GM12878 (cell line): ENCODE measurements around the gene MXD4.

Source experiments
- CHD2 ChIP-seq: IDR thresholded peaks from 2 replicates; pipeline ENCODE4 v1.6.1; 2011; ENCODE audit warnings: low read depth, low read length, improper control_type of control experiment, borderline replicate concordance
- CREB1 ChIP-seq: IDR thresholded peaks from 2 replicates; pipeline ENCODE4 v1.6.1; 2012; ENCODE audit warnings: low read depth, mild to moderate bottlenecking, inconsistent platforms
- HSF1 ChIP-seq: fragments of 150-350 bp; IDR thresholded peaks from 2 replicates; pipeline ENCODE4 v1.6.1; 2014; ENCODE audit warnings: mild to moderate bottlenecking, low read depth, low read length
- IKZF2 ChIP-seq, 2 experiments: fragments of 450-650 bp; IDR thresholded peaks; 2 replicates each; pipeline ENCODE4 v1.6.1; 2017; ENCODE audit warnings: mild to moderate bottlenecking in 2 of 2, moderate library complexity in 2 of 2
- JUNB ChIP-seq: IDR thresholded peaks from 2 replicates; pipeline ENCODE4 v1.6.1; 2016; ENCODE audit warnings: antibody characterized with exemption, mild to moderate bottlenecking
- POLR2A ChIP-seq: IDR thresholded peaks from 2 replicates; pipeline ENCODE4 v1.6.1; 2011; ENCODE audit warnings: low read depth, mild to moderate bottlenecking, low read length
- POLR2AphosphoS2 ChIP-seq: IDR thresholded peaks from 2 replicates; pipeline ENCODE4 v1.6.1; 2011; ENCODE audit warnings: low read depth, mild to moderate bottlenecking, low read length, improper control_type of control experiment, moderate library complexity
- TCF12 ChIP-seq: IDR thresholded peaks from 2 replicates; pipeline ENCODE4 v1.6.1; 2011; ENCODE audit warnings: low read depth, mild to moderate bottlenecking, low read length
- ZNF622 ChIP-seq: fragments of 450-650 bp; IDR thresholded peaks from 2 replicates; pipeline ENCODE4 v1.6.1; 2017; ENCODE audit warnings: mild to moderate bottlenecking, inconsistent platforms
- TF ChIP-seq, protein P1 (sequence below), 3 experiments: IDR thresholded peaks in 2 of 3; conservative IDR thresholded peaks in 1 of 3; 2 replicates each; pipeline ENCODE4 v1.5.1; 2011; ENCODE audit warnings: low read depth in 3 of 3, low read length in 3 of 3, mild to moderate bottlenecking in 3 of 3, control low read depth in 2 of 3, moderate library complexity in 2 of 3, inconsistent platforms in 1 of 3, mixed read lengths in 1 of 3; ENCODE audit not compliant: control insufficient read depth in 2 of 3, insufficient read depth in 1 of 3; ENCODE audit errors: extremely low read depth in 1 of 3
- TF ChIP-seq, protein P2 (sequence below): fragments of 450-650 bp; IDR thresholded peaks from 2 replicates; pipeline ENCODE4 v1.6.1; 2014; ENCODE audit warnings: mild to moderate bottlenecking

DNA sequence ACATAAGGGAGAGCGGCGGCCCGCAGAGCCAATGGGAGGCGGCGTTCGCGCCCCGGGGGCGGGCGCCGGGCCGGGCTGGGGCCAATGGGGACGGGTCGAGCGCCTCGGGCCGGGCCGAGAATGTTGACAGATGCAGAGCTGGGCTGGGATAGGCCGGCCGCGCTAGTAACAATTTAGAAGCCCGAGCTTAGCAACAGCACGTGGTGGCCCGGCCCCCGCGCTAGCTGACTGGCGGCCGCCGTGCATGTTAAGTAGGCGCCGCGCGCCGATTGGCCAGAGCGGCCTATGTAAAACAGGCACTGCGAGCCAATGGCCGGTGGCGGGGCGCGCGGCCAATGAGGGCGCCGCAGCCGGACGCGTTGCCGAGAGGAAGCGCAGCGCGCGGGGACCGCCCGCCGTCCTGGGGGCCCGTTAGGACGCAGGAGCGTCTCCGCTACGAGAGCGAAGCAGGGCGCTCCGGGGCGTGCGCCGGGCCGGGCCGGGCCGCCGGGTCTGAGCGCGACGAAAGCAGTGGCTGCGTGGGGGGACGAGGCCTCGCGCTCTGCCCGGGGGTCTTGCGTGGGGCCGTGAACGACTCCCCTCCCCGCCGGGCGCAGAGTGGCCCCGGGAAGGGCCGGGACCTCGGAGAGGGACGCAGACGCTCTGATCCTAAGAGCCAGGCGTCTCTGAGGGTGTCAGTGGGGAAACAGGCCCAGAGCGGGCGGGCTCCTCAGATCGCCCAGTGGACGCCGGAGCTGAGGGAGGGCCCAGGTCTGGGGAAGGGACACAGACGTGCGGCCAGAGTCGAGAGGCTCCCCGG, 435 bp upstream of the MXD4 start:
- TF ChIP-seq, protein P1, sequence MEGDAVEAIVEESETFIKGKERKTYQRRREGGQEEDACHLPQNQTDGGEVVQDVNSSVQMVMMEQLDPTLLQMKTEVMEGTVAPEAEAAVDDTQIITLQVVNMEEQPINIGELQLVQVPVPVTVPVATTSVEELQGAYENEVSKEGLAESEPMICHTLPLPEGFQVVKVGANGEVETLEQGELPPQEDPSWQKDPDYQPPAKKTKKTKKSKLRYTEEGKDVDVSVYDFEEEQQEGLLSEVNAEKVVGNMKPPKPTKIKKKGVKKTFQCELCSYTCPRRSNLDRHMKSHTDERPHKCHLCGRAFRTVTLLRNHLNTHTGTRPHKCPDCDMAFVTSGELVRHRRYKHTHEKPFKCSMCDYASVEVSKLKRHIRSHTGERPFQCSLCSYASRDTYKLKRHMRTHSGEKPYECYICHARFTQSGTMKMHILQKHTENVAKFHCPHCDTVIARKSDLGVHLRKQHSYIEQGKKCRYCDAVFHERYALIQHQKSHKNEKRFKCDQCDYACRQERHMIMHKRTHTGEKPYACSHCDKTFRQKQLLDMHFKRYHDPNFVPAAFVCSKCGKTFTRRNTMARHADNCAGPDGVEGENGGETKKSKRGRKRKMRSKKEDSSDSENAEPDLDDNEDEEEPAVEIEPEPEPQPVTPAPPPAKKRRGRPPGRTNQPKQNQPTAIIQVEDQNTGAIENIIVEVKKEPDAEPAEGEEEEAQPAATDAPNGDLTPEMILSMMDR (IDR thresholded peaks at IDR 0.05 in 2 of 3, conservative IDR thresholded peaks at IDR 0.05 in 1 of 3; ENCODE audit: control insufficient read depth in 2 of 3, extremely low read depth in 1 of 3, insufficient read depth in 1 of 3, low read depth in 3 of 3, low read length in 3 of 3): no peak
- TF ChIP-seq JUNB (no peak), ZNF622 (no peak), POLR2AphosphoS2 (peak; percentile 82; the same call in 1 of the 2 replicates), CHD2 (peak; percentile 90), TCF12 (no peak), HSF1 (no peak), CREB1 (peak; percentile 74), IKZF2 (IDR thresholded peaks at IDR 0.05) (no peak), POLR2A (peak; percentile 96)
- TF ChIP-seq, protein P2, sequence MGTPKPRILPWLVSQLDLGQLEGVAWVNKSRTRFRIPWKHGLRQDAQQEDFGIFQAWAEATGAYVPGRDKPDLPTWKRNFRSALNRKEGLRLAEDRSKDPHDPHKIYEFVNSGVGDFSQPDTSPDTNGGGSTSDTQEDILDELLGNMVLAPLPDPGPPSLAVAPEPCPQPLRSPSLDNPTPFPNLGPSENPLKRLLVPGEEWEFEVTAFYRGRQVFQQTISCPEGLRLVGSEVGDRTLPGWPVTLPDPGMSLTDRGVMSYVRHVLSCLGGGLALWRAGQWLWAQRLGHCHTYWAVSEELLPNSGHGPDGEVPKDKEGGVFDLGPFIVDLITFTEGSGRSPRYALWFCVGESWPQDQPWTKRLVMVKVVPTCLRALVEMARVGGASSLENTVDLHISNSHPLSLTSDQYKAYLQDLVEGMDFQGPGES: peak; percentile 94
